CD14-positive monocyte (primary cell): ENCODE measurements around the gene KLRG1. TPM values are rescaled to one million over a fixed set of nuclear protein-coding genes. Genes with fewer than 3 reads are reported as not detected.

Experiments
- DNase-seq, 3 donors: peaks; one replicate each; pipeline ENCODE4 v3.0.0-alpha.2; 2011 to 2022
- H2AFZ ChIP-seq: 2 replicates; pipeline ENCODE4 v1.6.0; 2012; ENCODE audit warnings: mild to moderate bottlenecking, low read depth, low read length, inconsistent platforms; ENCODE audit not compliant: insufficient read depth, poor library complexity, severe bottlenecking
- H3K27ac ChIP-seq, 2 donors: 1 replicate in 1 of 2; 2 replicates in 1 of 2; pipeline ENCODE4 v1.5.1; 2012 to 2013; ENCODE audit warnings: low read length in 2 of 2, control low read depth in 1 of 2, inconsistent platforms in 1 of 2, low read depth in 1 of 2, mild to moderate bottlenecking in 1 of 2
- H3K27me3 ChIP-seq, 2 donors: one replicate each; pipeline versions ENCODE4 v1.6.0 to v1.6.1; 2011 to 2013; ENCODE audit warnings: low read length in 2 of 2; ENCODE audit not compliant: control insufficient read depth in 2 of 2, insufficient read depth in 2 of 2
- H3K36me3 ChIP-seq, 2 donors: replicated peaks in 1 of 2; 1 replicate in 1 of 2; 2 replicates in 1 of 2; pipeline versions ENCODE4 v1.5.1 to v1.6.1; 2012 to 2013; ENCODE audit warnings: low read length in 2 of 2, control low read depth in 1 of 2, inconsistent platforms in 1 of 2, mild to moderate bottlenecking in 1 of 2; ENCODE audit not compliant: insufficient read depth in 2 of 2, control insufficient read depth in 1 of 2
- H3K4me1 ChIP-seq, 2 donors: 1 replicate in 1 of 2; 2 replicates in 1 of 2; pipeline versions ENCODE4 v1.5.1 to v1.6.1; 2012 to 2013; ENCODE audit warnings: low read length in 2 of 2, control low read depth in 1 of 2, inconsistent platforms in 1 of 2, mild to moderate bottlenecking in 1 of 2, moderate library complexity in 1 of 2; ENCODE audit not compliant: insufficient read depth in 2 of 2, control insufficient read depth in 1 of 2
- H3K4me2 ChIP-seq: replicated peaks from 2 replicates; pipeline ENCODE3; 2012; ENCODE audit warnings: low read length, moderate library complexity, mild to moderate bottlenecking; ENCODE audit not compliant: poor library complexity, severe bottlenecking; ENCODE audit errors: extremely low read depth
- H3K4me3 ChIP-seq, 3 experiments: fragments of 200-600 bp in 1 of 3; sonication (generic) in 1 of 3; replicated peaks in 1 of 3; 1 replicate in 2 of 3; 2 replicates in 1 of 3; pipeline ENCODE4 v1.5.1; 2011 to 2013; ENCODE audit warnings: low read length in 3 of 3, mild to moderate bottlenecking in 3 of 3, control low read depth in 2 of 3, low read depth in 2 of 3, inconsistent platforms in 1 of 3, moderate library complexity in 1 of 3
- H3K79me2 ChIP-seq: 2 replicates; pipeline ENCODE4 v1.6.0; 2012; ENCODE audit warnings: mild to moderate bottlenecking, control low read depth, inconsistent platforms, low read length, moderate library complexity; ENCODE audit not compliant: insufficient read depth
- H3K9ac ChIP-seq: 2 replicates; pipeline ENCODE4 v1.6.0; 2017; ENCODE audit warnings: low read length, mild to moderate bottlenecking; ENCODE audit not compliant: insufficient read depth, poor library complexity, severe bottlenecking
- H3K9me3 ChIP-seq, 2 donors: replicated peaks in 1 of 2; 1 replicate in 1 of 2; 2 replicates in 1 of 2; pipeline versions ENCODE4 v1.5.1 to v1.6.1; 2012 to 2013; ENCODE audit warnings: low read length in 2 of 2, control low read depth in 1 of 2; ENCODE audit not compliant: control insufficient read depth in 1 of 2, insufficient read depth in 1 of 2
- H4K20me1 ChIP-seq: 2 replicates; pipeline ENCODE4 v1.6.0; 2012; ENCODE audit warnings: mild to moderate bottlenecking, low read length, control low read depth, moderate library complexity; ENCODE audit not compliant: insufficient read depth
- H3K27ac Mint-ChIP-seq, 7 donors: one replicate each; pipeline ENCODE4 v1.8.0; 2020; ENCODE audit warnings: mild to moderate bottlenecking in 7 of 7, mixed read lengths in 7 of 7, moderate library complexity in 6 of 7, inconsistent platforms in 2 of 7
- H3K27me3 Mint-ChIP-seq, 3 donors: one replicate each; pipeline ENCODE4 v1.8.0; 2021 to 2022; ENCODE audit warnings: low read depth in 3 of 3, mild to moderate bottlenecking in 3 of 3, mixed read lengths in 3 of 3, moderate library complexity in 3 of 3, inconsistent platforms in 1 of 3
- H3K36me3 Mint-ChIP-seq, 2 donors: one replicate each; pipeline ENCODE4 v1.8.0; 2020; ENCODE audit warnings: mixed read lengths in 2 of 2, inconsistent platforms in 1 of 2, mild to moderate bottlenecking in 1 of 2
- H3K4me1 Mint-ChIP-seq: one replicate; pipeline ENCODE4 v1.8.0; 2020; ENCODE audit warnings: mild to moderate bottlenecking, mixed read lengths
- H3K4me3 Mint-ChIP-seq, 2 donors: one replicate each; pipeline ENCODE4 v1.8.0; 2020; ENCODE audit warnings: mild to moderate bottlenecking in 2 of 2, mixed read lengths in 2 of 2, moderate library complexity in 1 of 2
- H3K9me3 Mint-ChIP-seq, 7 donors: one replicate each; pipeline ENCODE4 v1.8.0; 2020 to 2022; ENCODE audit warnings: mixed read lengths in 7 of 7, mild to moderate bottlenecking in 6 of 7, moderate library complexity in 6 of 7, inconsistent platforms in 2 of 7
- CTCF ChIP-seq: fragments of 200-600 bp; IDR thresholded peaks from one replicate; pipeline ENCODE4 v1.8.0; 2022; ENCODE audit warnings: antibody characterized with exemption, mild to moderate bottlenecking
- WGBS: methylation state at CpG from one replicate; pipeline ENCODE4 v1.1.5; 2013; ENCODE audit warnings: missing lambda C conversion rate; ENCODE audit not compliant: insufficient coverage; 5-methylcytosine and 5-hydroxymethylcytosine counted together
- intact Hi-C, 2 donors: fragments of 100-400 bp; cut with micrococcal nuclease; formaldehyde crosslinking; loops; one replicate each; pipeline versions ENCODE4 v1.15.0 to v1.15.1; 2023
- polyA plus RNA-seq, 3 donors: library from polyadenylated mRNA; depleted of rRNA in 1 of 3; unstranded in 2 of 3; stranded (reverse) in 1 of 3; fragments of 300-500 nt in 2 of 3; fragments of >200 nt in 1 of 3; fragmentation: Illumina TruSeq in 2 of 3; gene quantifications; 1 replicate in 2 of 3; 2 replicates in 1 of 3; pipeline ENCODE4 v1.2.3, GENCODE V29; 2012 to 2021

The KLRG1 gene
- polyA plus RNA-seq, 3 donors, result 1.1 to 3.4 (median 2.3) TPM

GRCh38 chr12:9033265-9033887 is 44.0 kb downstream of the KLRG1 start:
- Histone ChIP-seq H3K27ac (no peak overlapping the region), H3K9ac (no peak overlapping the region), H4K20me1 (no peaks in the 10 kb centered on the region), H2AFZ (no peak overlapping the region), H3K79me2 (no peaks in the 10 kb centered on the region), H3K4me3 (no peak overlapping the region), H3K4me2 (no peak overlapping the region), H3K36me3 (no peaks in the 10 kb centered on the region), H3K9me3 (no peaks in the 10 kb centered on the region), H3K27me3 (no peaks in the 10 kb centered on the region), H3K4me1 (no peaks in the 10 kb centered on the region)
- no CpG with 5 or more reads among the region's 2 CpGs for WGBS
- TF ChIP-seq CTCF, result no peak
- H3K27me3 Mint-ChIP-seq, result no peaks in the 10 kb centered on the region
- peaks cover 0 to 3% (median 1%) of the 10 kb centered on the region in 7 donors for H3K9me3 Mint-ChIP-seq
- no peak overlapping the region for H3K4me3 Mint-ChIP-seq
- H3K4me1 Mint-ChIP-seq, result peaks cover 8% of the 10 kb centered on the region
- no peak for DNase-seq
- no peaks in the 10 kb centered on the region for H3K36me3 Mint-ChIP-seq
- peak overlapping the region in 2 of 7 donors; percentile 38 to 65 for H3K27ac Mint-ChIP-seq
- intact Hi-C loops, result loop anchor here in 1 of 2 donors (5.0 to 10.0 kb wide), 2 partner anchors 81 to 349 kb away; no protein-coding TSS in a partner anchor

- TF ChIP-seq CTCF, result no peak
- WGBS, result 96% methylated on average over 3 of the region's 6 CpGs
- Histone ChIP-seq H2AFZ (no peak overlapping the region), H3K9me3 (no peaks in the 10 kb centered on the region), H3K79me2 (no peaks in the 10 kb centered on the region), H4K20me1 (no peaks in the 10 kb centered on the region), H3K4me2 (no peak overlapping the region), H3K9ac (no peak overlapping the region), H3K27me3 (no peaks in the 10 kb centered on the region), H3K4me3 (no peak overlapping the region), H3K27ac (no peak overlapping the region), H3K36me3 (no peaks in the 10 kb centered on the region), H3K4me1 (no peaks in the 10 kb centered on the region)
- Mint-ChIP-seq H3K27me3 (no peaks in the 10 kb centered on the region), H3K4me3 (no peak overlapping the region), H3K36me3 (no peaks in the 10 kb centered on the region), H3K4me1 (peaks cover 8% of the 10 kb centered on the region), H3K9me3 (peaks cover 0 to 3% (median 1%) of the 10 kb centered on the region in 7 donors), H3K27ac (peak overlapping the region in 1 of 7 donors; percentile 77)
- intact Hi-C loops, result loop anchor here in 1 of 2 donors (5.0 to 10.0 kb wide), 2 partner anchors 82 to 349 kb away; no protein-coding TSS in a partner anchor
- DNase-seq, result no peak
Measured at GRCh38 chr12:9034095-9034494, 44.7 kb downstream of the KLRG1 start.
